Right kidney (tissue), 9 donors: ENCODE data around the gene FAM222A.

Source experiments
- DNase-seq: peaks from one replicate; pipeline ENCODE4 v3.0.0-alpha.2; 2016
- long read RNA-seq, 8 donors: transcript quantifications; one replicate each; lab custom pipeline, GENCODE V29; 2026

Gene FAM222A
- long read RNA-seq, donor 1, partial matches to known transcripts, result 0 of 3 reads
- long read RNA-seq, donor 1, other reads (novel, unspliced or antisense), result 0 of 3 reads
- long read RNA-seq, donor 2, partial matches to known transcripts, result 0 of 3 reads
- long read RNA-seq, donor 2, other reads (novel, unspliced or antisense), result 0 of 3 reads
- long read RNA-seq, donor 3, partial matches to known transcripts, result 0 of 2 reads
- long read RNA-seq, donor 3, other reads (novel, unspliced or antisense), result 0 of 2 reads
- long read RNA-seq, donor 4, partial matches to known transcripts, result 0 of 4 reads
- long read RNA-seq, donor 4, other reads (novel, unspliced or antisense), result 0 of 4 reads
- long read RNA-seq, donor 5, partial matches to known transcripts, result 0 of 3 reads
- long read RNA-seq, donor 5, other reads (novel, unspliced or antisense), result 0 of 3 reads
- long read RNA-seq, donor 6, partial matches to known transcripts, result 7 of 9 reads
- long read RNA-seq, donor 6, other reads (novel, unspliced or antisense), result 0 of 9 reads
- long read RNA-seq, donor 7, transcript FAM222A-202 (3 exons, 3,294 nt), result major isoform, 6 of 6 reads
- long read RNA-seq, donor 7, partial matches to known transcripts, result 0 of 6 reads
- long read RNA-seq, donor 7, other reads (novel, unspliced or antisense), result 0 of 6 reads
- long read RNA-seq, donor 8, partial matches to known transcripts, result 0 of 1 reads
- long read RNA-seq, donor 8, other reads (novel, unspliced or antisense), result 0 of 1 reads

- peak; percentile 87 for DNase-seq
Observed at GRCh38 chr12:109713187-109714070, at the start of gene FAM222A. Gene FAM222A (plus strand): TSS chr12:109713825. CDS start chr12:109744147, 30,322 bp downstream.

- no peak for DNase-seq
Observed at GRCh38 chr12:109664402-109664801, 49.2 kb upstream of the FAM222A start.

GRCh38 chr12:109666068-109666467, 47.6 kb upstream of the FAM222A start:
- DNase-seq, result no peak

GRCh38 chr12:109670731-109671130, 42.9 kb upstream of the FAM222A start:
- DNase-seq, result no peak

- no peak for DNase-seq
Observed at GRCh38 chr12:109671502-109671901, 42.1 kb upstream of the FAM222A start.

- no peak for DNase-seq
Observed at GRCh38 chr12:109673379-109673778, 40.2 kb upstream of the FAM222A start.

- no peak for DNase-seq
Observed at GRCh38 chr12:109673884-109674283, 39.7 kb upstream of the FAM222A start.

GRCh38 chr12:109675411-109675810, 38.2 kb upstream of the FAM222A start:
- DNase-seq, result no peak

- DNase-seq, result no peak
Observed at GRCh38 chr12:109677279-109677691, 36.3 kb upstream of the FAM222A start.

GRCh38 chr12:109678719-109679118, 34.9 kb upstream of the FAM222A start:
- DNase-seq, result peak; percentile 43

- peak; percentile 29 for DNase-seq
Observed at GRCh38 chr12:109679501-109680263, 33.9 kb upstream of the FAM222A start.

GRCh38 chr12:109680264-109681005, 33.2 kb upstream of the FAM222A start:
- DNase-seq, result no peak

GRCh38 chr12:109681986-109682707, 31.5 kb upstream of the FAM222A start:
- DNase-seq, result no peak

GRCh38 chr12:109682708-109683060, 30.9 kb upstream of the FAM222A start:
- no peak for DNase-seq

- DNase-seq, result no peak
Observed at GRCh38 chr12:109683316-109683715, 30.3 kb upstream of the FAM222A start.

- DNase-seq, result no peak
Observed at GRCh38 chr12:109685574-109686447, 27.8 kb upstream of the FAM222A start.

GRCh38 chr12:109686523-109686922, 27.1 kb upstream of the FAM222A start:
- no peak for DNase-seq

- DNase-seq, result no peak
Observed at GRCh38 chr12:109687250-109687649, 26.4 kb upstream of the FAM222A start.

GRCh38 chr12:109689426-109689825, 24.2 kb upstream of the FAM222A start:
- DNase-seq, result no peak
